Psoas muscle (tissue), 8 donors: Measurements from ENCODE around the gene CSRNP2. TPM values are rescaled to one million over a fixed set of nuclear protein-coding genes. Genes with fewer than 3 reads are reported as not detected.

ENCODE experiments used
- ATAC-seq, 4 donors: fragments of 200-7000 bp; cut with Tn5 transposase; one replicate each; pipeline ENCODE4 v1.9.1; 2020; ENCODE audit warnings: moderate library complexity in 3 of 4, mild to moderate bottlenecking in 2 of 4
- DNase-seq, 2 donors: peaks; one replicate each; pipeline ENCODE4 v3.0.0-alpha.2; 2020
- H3K27ac ChIP-seq: fragments of 200-600 bp; one replicate; pipeline ENCODE4 v1.8.0; 2022
- H3K27me3 ChIP-seq, 3 donors: fragments of 200-600 bp in 1 of 3; one replicate each; pipeline versions ENCODE4 v1.6.1 to v1.8.0; 2013 to 2022; ENCODE audit warnings: low read length in 2 of 3, mild to moderate bottlenecking in 2 of 3, moderate library complexity in 1 of 3; ENCODE audit not compliant: insufficient read depth in 3 of 3
- H3K36me3 ChIP-seq, 2 donors: fragments of 200-600 bp in 1 of 2; one replicate each; pipeline versions ENCODE4 v1.6.1 to v1.8.0; 2013 to 2022; ENCODE audit warnings: low read depth in 1 of 2, mild to moderate bottlenecking in 1 of 2, moderate library complexity in 1 of 2; ENCODE audit not compliant: insufficient read depth in 1 of 2
- H3K4me1 ChIP-seq: fragments of 200-600 bp; one replicate; pipeline ENCODE4 v1.8.0; 2022
- H3K4me3 ChIP-seq: fragments of 200-600 bp; one replicate; pipeline ENCODE4 v1.8.0; 2022; ENCODE audit warnings: mild to moderate bottlenecking
- H3K9me3 ChIP-seq: fragments of 200-600 bp; one replicate; pipeline ENCODE4 v1.8.0; 2022
- WGBS, 3 donors: extraction: QIAGEN DNeasy Blood & Tissue Kit; methylation state at CpG; one replicate each; pipeline versions ENCODE4 v1.1.6 to v1.1.7; 2013; 5-methylcytosine and 5-hydroxymethylcytosine counted together
- intact Hi-C, 2 donors: fragments of 100-400 bp; cut with DNase I; formaldehyde crosslinking; loops; one replicate each; pipeline versions ENCODE4 v1.11.0 to v1.14.2; 2022
- polyA plus RNA-seq, 3 donors: library from polyadenylated mRNA; stranded (reverse); fragments of 200-250 nt; gene quantifications; one replicate each; pipeline ENCODE4 v1.2.3, GENCODE V29; 2013
- total RNA-seq, 4 donors: library from RNA; stranded (reverse); fragmentation: NEBNext Ultra II Directional in 2 of 4; extraction: Animal tissue kit (Norgen Biotek cat#: 25700) in 2 of 4; gene quantifications; one replicate each; pipeline versions ENCODE4 v1.2.1 to v1.2.4, GENCODE V29; 2021 to 2023
- TF ChIP-seq, protein P1 (sequence below): fragments of 200-600 bp; IDR thresholded peaks from one replicate; pipeline ENCODE4 v1.8.0; 2022; ENCODE audit warnings: antibody characterized with exemption
- donor health status: healthy with polysubstance abuse.
- donor health status: DM: no; HTN: no; CAD: no; lungs with moderate emphysema.
- donor health status: Bipolar disorder and iron deficiency.
- donor health status: healthy.
- donor health status: DM: yes; HTN: yes; CAD: no.
- donor health status: DM: no; HTN: no; CAD: no.
- donor health status: DM: no; HTN: no; CAD: no.
- donor health status: DM: yes; HTN: yes; CAD: no.

CSRNP2 gene
- total and polyA plus RNA-seq, 7 donors: 9.2 to 50.5 (median 17.9) TPM

DNA sequence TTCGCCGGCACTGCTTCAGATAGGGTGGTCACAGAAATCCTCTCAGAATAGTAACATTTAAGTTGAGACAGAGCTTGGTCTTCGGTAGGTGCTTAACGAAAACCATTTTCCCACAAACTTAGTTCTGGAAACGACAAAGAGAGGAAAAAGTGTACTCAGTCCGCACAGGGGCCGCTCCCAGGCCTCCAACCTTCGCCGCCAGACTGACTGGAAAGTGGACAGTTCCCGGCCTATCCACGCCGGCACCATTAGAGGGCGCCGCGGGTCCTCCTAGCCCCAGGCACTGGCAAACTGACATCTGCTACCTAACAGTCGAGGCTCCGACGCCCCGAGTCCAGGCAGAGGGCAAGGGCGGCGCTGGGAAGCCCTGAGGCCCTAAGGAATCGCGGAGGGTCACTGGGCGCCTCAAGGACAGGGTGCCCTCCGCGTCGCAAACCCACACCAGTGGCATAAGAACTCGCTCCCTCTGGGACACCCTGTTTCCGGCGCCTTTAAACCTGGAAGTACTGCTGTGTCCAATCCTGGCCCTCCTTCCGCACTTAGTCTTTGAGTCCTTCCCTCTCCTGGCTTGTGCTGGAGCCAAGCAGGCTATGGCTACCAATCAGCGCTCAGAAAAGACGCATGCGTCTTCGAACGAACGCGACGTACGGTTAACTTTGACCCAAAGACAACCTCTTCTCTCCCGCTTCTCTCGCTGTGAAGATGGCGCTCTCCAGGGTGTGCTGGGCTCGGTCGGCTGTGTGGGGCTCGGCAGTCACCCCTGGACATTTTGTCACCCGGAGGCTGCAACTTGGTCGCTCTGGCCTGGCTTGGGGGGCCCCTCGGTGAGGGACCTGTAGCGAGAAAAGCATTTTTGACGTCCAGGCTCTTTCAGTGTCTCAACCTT is 35.5 kb downstream of the CSRNP2 start, which contains the start of gene LETMD1:
LETMD1 (plus strand) TSS at position 673 of the 886 bp plus-strand sequence; CDS start at position 703, 30 bp downstream.
- intact Hi-C loops: loop anchor here in 1 of 2 donors (2.0 kb wide), 2 partner anchors 193 to 293 kb away; no protein-coding TSS in a partner anchor
- Histone ChIP-seq H3K9me3 (no peaks in the 10 kb centered on the region), H3K4me3 (peak within 1 kb of the TSS; percentile 79), H3K4me1 (peaks cover 20% of the 10 kb centered on the region), H3K27me3 (no peaks in the 10 kb centered on the region), H3K27ac (peak within 1 kb of the TSS; percentile 97), H3K36me3 (peaks cover 0 to 32% of the 10 kb centered on the region in 2 donors)
- peak; percentile 97 to 99 (median 98) for ATAC-seq
- WGBS, 3 donors: 1 to 2% (median 2%) methylated on average over 50 to 51 of the region's 51 CpGs
- DNase-seq: peak; percentile 91 to 96
- TF ChIP-seq, protein P1, sequence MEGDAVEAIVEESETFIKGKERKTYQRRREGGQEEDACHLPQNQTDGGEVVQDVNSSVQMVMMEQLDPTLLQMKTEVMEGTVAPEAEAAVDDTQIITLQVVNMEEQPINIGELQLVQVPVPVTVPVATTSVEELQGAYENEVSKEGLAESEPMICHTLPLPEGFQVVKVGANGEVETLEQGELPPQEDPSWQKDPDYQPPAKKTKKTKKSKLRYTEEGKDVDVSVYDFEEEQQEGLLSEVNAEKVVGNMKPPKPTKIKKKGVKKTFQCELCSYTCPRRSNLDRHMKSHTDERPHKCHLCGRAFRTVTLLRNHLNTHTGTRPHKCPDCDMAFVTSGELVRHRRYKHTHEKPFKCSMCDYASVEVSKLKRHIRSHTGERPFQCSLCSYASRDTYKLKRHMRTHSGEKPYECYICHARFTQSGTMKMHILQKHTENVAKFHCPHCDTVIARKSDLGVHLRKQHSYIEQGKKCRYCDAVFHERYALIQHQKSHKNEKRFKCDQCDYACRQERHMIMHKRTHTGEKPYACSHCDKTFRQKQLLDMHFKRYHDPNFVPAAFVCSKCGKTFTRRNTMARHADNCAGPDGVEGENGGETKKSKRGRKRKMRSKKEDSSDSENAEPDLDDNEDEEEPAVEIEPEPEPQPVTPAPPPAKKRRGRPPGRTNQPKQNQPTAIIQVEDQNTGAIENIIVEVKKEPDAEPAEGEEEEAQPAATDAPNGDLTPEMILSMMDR: peak; percentile 90

- Histone ChIP-seq H3K4me1 (no peaks in the 10 kb centered on the region), H3K27ac (no peak overlapping the region), H3K36me3 (no peaks in the 10 kb centered on the region), H3K27me3 (no peaks in the 10 kb centered on the region), H3K4me3 (no peak overlapping the region), H3K9me3 (no peaks in the 10 kb centered on the region)
- TF ChIP-seq, protein P1: no peak
- DNase-seq (no peak), ATAC-seq (no peak)
- intact Hi-C loops: no loop called here
- 71 to 81% (median 77%) methylated on average over 3 of the region's 3 CpGs for WGBS, 3 donors
Measured at GRCh38 chr12:51036279-51036678, 47.1 kb downstream of the CSRNP2 start.

- Histone ChIP-seq H3K27ac (no peak overlapping the region), H3K36me3 (no peaks in the 10 kb centered on the region), H3K4me1 (no peaks in the 10 kb centered on the region), H3K4me3 (no peak overlapping the region), H3K9me3 (no peaks in the 10 kb centered on the region), H3K27me3 (no peaks in the 10 kb centered on the region)
- ATAC-seq (no peak), DNase-seq (no peak)
- WGBS, 3 donors: 94 to 98% (median 94%) methylated on average over 4 of the region's 4 CpGs
- intact Hi-C loops: no loop called here
- TF ChIP-seq, protein P1: no peak
Measured at GRCh38 chr12:51033457-51034089, 49.8 kb downstream of the CSRNP2 start.

DNA sequence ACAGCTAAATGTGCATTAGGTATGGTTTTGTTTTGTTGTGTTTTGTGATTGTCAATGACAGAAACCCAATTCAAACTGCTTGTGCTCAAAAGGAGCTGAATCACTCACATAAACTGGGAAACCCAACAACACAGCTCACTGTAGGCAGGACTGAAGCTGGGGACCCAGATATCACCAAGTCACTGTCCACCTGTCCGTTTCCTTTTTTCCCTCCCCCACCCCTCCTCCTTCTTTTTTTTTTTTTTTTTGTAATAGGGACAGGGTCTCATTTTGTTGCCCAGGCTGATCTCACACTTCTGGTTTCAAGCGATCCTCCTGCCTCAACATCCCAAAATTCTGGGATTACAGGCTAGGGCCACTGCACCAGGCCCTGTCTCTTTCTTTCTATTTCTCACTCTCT is 50.3 kb downstream of the CSRNP2 start:
- TF ChIP-seq, protein P1: no peak
- WGBS, 3 donors: 69 to 83% (median 72%) methylated on average over 2 of the region's 2 CpGs

More for the DNA sequence above, 50.3 kb downstream of the CSRNP2 start:
- Histone ChIP-seq H3K36me3 (no peaks in the 10 kb centered on the region), H3K4me3 (no peak overlapping the region), H3K9me3 (no peaks in the 10 kb centered on the region), H3K27ac (no peak overlapping the region), H3K27me3 (no peaks in the 10 kb centered on the region), H3K4me1 (no peaks in the 10 kb centered on the region)
- DNase-seq: no peak
- no peak for ATAC-seq
- intact Hi-C loops: no loop called here
